K562 treated with DMSO at 1 percent for 4 hours (cell line): ENCODE results near the gene ANGPT4. TPM values are rescaled to one million over a fixed set of nuclear protein-coding genes. Genes with fewer than 3 reads are reported as not detected.

Source experiments
- total RNA-seq: library from RNA; unstranded; fragments of 300-600 nt; gene quantifications from 2 replicates; pipeline ENCODE4 v1.2.3, GENCODE V29; 2022; ENCODE audit not compliant: insufficient read depth

The ANGPT4 gene
- not detected in 2 replicates for total RNA-seq

GRCh38 chr20:916125-916799, at the start of gene ANGPT4:
Gene ANGPT4 (minus strand): TSS chr20:916334. CDS start chr20:916214, 120 bp downstream.

GRCh38 chr20:833450-834150, 82.5 kb downstream of the ANGPT4 start, which contains the start of gene FAM110A:
Gene FAM110A (plus strand): TSS chr20:833715. CDS start chr20:844805, 11,090 bp downstream.

Other genes starting within 250 kb of the ANGPT4 start
- gene SCRT2, start 240.5 kb downstream of the ANGPT4 start, total RNA-seq: not detected in 2 replicates
- 0.18 TPM in 1 of 2 replicates, not detected in the other for gene SLC52A3, start 147.8 kb downstream of the ANGPT4 start, total RNA-seq
- 10.2 and 18.7 TPM in 2 replicates for gene FAM110A, start 82.6 kb downstream of the ANGPT4 start, total RNA-seq
- gene RSPO4, start 86.0 kb upstream of the ANGPT4 start, total RNA-seq: not detected in 2 replicates
- 48.8 and 53.9 TPM in 2 replicates for gene PSMF1, start 202.3 kb upstream of the ANGPT4 start, total RNA-seq